GM19035 (cell line): ENCODE results near the gene PPHLN1.

Source experiments
- ATAC-seq: cut with Tn5 transposase; IDR thresholded peaks from one replicate; pipeline ENCODE4 v1.9.1; 2021; ENCODE audit not compliant: unreplicated experiment

The PPHLN1 gene

GRCh38 chr12:42475106-42475505 is 149.1 kb downstream of the PPHLN1 start:
- no peak for ATAC-seq

GRCh38 chr12:42477941-42478340 is 152.0 kb downstream of the PPHLN1 start:
- ATAC-seq: no peak

- no peak for ATAC-seq
Observed at GRCh38 chr12:42481368-42481767, 155.4 kb downstream of the PPHLN1 start.

GRCh38 chr12:42482041-42482747 is 156.2 kb downstream of the PPHLN1 start:
- ATAC-seq: no peak

- ATAC-seq: peak; percentile 77
Observed at GRCh38 chr12:42482748-42483520, 157.0 kb downstream of the PPHLN1 start.

GRCh38 chr12:42483521-42483790 is 157.5 kb downstream of the PPHLN1 start:
- peak; percentile 34 for ATAC-seq

- no peak for ATAC-seq
Observed at GRCh38 chr12:42484996-42485395, 159.0 kb downstream of the PPHLN1 start.

GRCh38 chr12:42485823-42486222 is 159.9 kb downstream of the PPHLN1 start:
- no peak for ATAC-seq

GRCh38 chr12:42486407-42486806 is 160.4 kb downstream of the PPHLN1 start:
- no peak for ATAC-seq

GRCh38 chr12:42490261-42490842 is 164.4 kb downstream of the PPHLN1 start:
- no peak for ATAC-seq
